HCT116 (cell line): ENCODE measurements around the gene RBM14.

ENCODE experiments used
- CEBPB ChIP-seq: IDR thresholded peaks from 2 replicates; pipeline ENCODE4 v1.6.1; 2012; ENCODE audit warnings: low read depth
- POLR2AphosphoS5 ChIP-seq: IDR thresholded peaks from 2 replicates; pipeline ENCODE4 v1.6.1; 2011; ENCODE audit warnings: mild to moderate bottlenecking, low read depth, low read length, moderate library complexity
- TF ChIP-seq, protein P1 (sequence below), 3 experiments: fragments of 200-600 bp in 1 of 3; sonication (generic) in 1 of 3; IDR thresholded peaks in 2 of 3; conservative IDR thresholded peaks in 1 of 3; 2 replicates each; pipeline ENCODE4 v1.5.1; 2012 to 2017; ENCODE audit warnings: low read depth in 2 of 3, low read length in 2 of 3, antibody characterized with exemption in 1 of 3, borderline replicate concordance in 1 of 3, control low read depth in 1 of 3, mild to moderate bottlenecking in 1 of 3, mixed read lengths in 1 of 3, mixed run types in 1 of 3, moderate library complexity in 1 of 3; ENCODE audit not compliant: insufficient read depth in 1 of 3
- TF ChIP-seq, protein P2 (sequence below): IDR thresholded peaks from 2 replicates; pipeline ENCODE4 v1.6.1; 2012; ENCODE audit warnings: low read depth

DNA sequence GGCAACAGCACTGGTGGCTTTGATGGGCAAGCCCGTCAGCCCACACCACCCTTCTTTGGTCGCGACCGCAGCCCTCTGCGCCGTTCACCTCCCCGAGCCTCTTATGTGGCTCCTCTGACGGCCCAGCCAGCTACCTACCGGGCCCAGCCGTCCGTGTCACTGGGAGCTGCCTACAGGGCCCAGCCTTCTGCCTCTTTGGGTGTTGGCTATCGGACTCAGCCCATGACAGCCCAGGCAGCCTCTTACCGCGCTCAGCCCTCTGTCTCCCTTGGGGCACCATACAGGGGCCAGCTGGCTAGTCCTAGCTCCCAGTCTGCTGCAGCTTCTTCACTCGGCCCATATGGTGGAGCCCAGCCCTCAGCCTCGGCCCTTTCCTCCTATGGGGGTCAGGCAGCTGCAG is 8.0 kb downstream of the RBM14 start:
- TF ChIP-seq, protein P1, sequence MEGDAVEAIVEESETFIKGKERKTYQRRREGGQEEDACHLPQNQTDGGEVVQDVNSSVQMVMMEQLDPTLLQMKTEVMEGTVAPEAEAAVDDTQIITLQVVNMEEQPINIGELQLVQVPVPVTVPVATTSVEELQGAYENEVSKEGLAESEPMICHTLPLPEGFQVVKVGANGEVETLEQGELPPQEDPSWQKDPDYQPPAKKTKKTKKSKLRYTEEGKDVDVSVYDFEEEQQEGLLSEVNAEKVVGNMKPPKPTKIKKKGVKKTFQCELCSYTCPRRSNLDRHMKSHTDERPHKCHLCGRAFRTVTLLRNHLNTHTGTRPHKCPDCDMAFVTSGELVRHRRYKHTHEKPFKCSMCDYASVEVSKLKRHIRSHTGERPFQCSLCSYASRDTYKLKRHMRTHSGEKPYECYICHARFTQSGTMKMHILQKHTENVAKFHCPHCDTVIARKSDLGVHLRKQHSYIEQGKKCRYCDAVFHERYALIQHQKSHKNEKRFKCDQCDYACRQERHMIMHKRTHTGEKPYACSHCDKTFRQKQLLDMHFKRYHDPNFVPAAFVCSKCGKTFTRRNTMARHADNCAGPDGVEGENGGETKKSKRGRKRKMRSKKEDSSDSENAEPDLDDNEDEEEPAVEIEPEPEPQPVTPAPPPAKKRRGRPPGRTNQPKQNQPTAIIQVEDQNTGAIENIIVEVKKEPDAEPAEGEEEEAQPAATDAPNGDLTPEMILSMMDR (IDR thresholded peaks at IDR 0.05 in 2 of 3, conservative IDR thresholded peaks at IDR 0.05 in 1 of 3; ENCODE audit: borderline replicate concordance in 1 of 3, insufficient read depth in 1 of 3, low read depth in 2 of 3, low read length in 2 of 3), result no peak
- TF ChIP-seq POLR2AphosphoS5 (no peak), CEBPB (no peak)
- TF ChIP-seq, protein P2, sequence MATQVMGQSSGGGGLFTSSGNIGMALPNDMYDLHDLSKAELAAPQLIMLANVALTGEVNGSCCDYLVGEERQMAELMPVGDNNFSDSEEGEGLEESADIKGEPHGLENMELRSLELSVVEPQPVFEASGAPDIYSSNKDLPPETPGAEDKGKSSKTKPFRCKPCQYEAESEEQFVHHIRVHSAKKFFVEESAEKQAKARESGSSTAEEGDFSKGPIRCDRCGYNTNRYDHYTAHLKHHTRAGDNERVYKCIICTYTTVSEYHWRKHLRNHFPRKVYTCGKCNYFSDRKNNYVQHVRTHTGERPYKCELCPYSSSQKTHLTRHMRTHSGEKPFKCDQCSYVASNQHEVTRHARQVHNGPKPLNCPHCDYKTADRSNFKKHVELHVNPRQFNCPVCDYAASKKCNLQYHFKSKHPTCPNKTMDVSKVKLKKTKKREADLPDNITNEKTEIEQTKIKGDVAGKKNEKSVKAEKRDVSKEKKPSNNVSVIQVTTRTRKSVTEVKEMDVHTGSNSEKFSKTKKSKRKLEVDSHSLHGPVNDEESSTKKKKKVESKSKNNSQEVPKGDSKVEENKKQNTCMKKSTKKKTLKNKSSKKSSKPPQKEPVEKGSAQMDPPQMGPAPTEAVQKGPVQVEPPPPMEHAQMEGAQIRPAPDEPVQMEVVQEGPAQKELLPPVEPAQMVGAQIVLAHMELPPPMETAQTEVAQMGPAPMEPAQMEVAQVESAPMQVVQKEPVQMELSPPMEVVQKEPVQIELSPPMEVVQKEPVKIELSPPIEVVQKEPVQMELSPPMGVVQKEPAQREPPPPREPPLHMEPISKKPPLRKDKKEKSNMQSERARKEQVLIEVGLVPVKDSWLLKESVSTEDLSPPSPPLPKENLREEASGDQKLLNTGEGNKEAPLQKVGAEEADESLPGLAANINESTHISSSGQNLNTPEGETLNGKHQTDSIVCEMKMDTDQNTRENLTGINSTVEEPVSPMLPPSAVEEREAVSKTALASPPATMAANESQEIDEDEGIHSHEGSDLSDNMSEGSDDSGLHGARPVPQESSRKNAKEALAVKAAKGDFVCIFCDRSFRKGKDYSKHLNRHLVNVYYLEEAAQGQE, result no peak
